ENCODE results near the gene FARSA. TPM values are rescaled to one million over a fixed set of nuclear protein-coding genes. Genes with fewer than 3 reads are reported as not detected.
A peak's percentile ranks its signal among the peaks of the same experiment; 100 is the strongest.

Gene FARSA
- 35.0 TPM for polyA plus RNA-seq (2013, experiment 1 of 2)
- polyA plus RNA-seq (2013, experiment 2 of 2) = 35.6 TPM

DNA sequence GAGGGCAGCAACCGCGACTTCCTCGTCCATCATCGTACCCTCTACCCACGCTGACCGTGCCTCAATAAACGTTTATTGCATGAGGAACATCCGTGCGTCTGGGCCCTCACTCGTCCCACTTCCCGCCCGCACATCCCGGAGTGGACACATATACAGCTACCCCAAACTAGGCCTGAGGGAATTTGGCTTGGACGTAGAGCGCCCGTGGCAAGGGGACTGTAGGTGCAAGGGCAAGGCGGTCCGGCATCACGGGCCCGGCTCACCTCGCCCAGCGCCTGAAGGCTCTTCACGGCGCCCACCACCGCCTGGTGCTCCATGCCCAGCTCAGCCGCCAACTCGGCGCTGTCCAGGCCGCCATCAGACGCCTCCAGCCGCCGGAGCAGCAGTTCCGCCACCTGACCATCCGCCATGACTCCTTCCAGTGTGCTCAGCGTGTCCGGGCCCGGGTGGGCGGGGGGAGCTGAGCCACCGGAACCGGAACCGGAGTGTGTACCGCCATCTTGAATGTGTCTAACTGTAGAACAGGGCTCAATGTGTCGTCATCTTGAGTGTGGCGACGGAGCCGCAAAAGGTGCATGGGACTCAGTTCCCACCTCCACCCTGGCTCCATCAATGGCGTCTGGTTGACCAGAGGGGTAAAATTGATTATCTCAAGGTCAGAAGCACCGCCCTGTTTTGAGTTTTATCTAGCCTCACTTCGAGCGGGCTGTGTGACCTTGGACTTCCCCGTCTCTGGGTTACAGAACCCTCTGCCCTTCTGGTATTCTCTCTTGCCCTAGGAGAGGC is at the start of gene FARSA:
Gene FARSA (minus strand): TSS at position 425 of the 786 bp plus-strand sequence. CDS start 15 bp downstream, at position 410.
- no peak within 1 kb of the TSS for H3K27ac ChIP-seq (replicated peaks; ENCODE audit: low read length)
- peak within 1 kb of the TSS; percentile 88 for H2AFZ ChIP-seq (ENCODE audit: low read length)
- H3K9ac ChIP-seq (ENCODE audit: low read depth, low read length, poor library complexity) = peak within 1 kb of the TSS; percentile 99
- H3K4me2 ChIP-seq (ENCODE audit: insufficient read depth, low read length, poor library complexity, severe bottlenecking) = peak within 1 kb of the TSS; percentile 79
- H2BK5ac ChIP-seq (ENCODE audit: low read length) = no peak within 1 kb of the TSS
- peaks cover 12% of the 10 kb centered on the region for H3K79me1 ChIP-seq (ENCODE audit: low read depth, low read length)
- H3K36me3 ChIP-seq (replicated peaks in 1 of 2; ENCODE audit: control insufficient read depth in 2 of 2, insufficient read depth in 2 of 2, low read length in 2 of 2) = peaks cover 20 to 29% of the 10 kb centered on the region in 2 donors
- no peak within 1 kb of the TSS for H4K91ac ChIP-seq (ENCODE audit: low read depth, low read length, poor library complexity)
- H2BK12ac ChIP-seq (ENCODE audit: low read length) = no peak within 1 kb of the TSS
- peak within 1 kb of the TSS; percentile 58 for H4K8ac ChIP-seq (ENCODE audit: low read depth, low read length)
- H3K18ac ChIP-seq (ENCODE audit: low read length) = peak within 1 kb of the TSS; percentile 92
- peak within 1 kb of the TSS; percentile 88 to 90 for H3K4me3 ChIP-seq (ENCODE audit: low read length in 2 of 2)
- H3K27me3 ChIP-seq (ENCODE audit: control insufficient read depth in 3 of 3, insufficient read depth in 3 of 3, low read depth in 1 of 3, low read length in 3 of 3) = no peaks in the 10 kb centered on the region
- no peak within 1 kb of the TSS for H2BK120ac ChIP-seq (ENCODE audit: low read depth, low read length)
- peaks cover 14 to 21% of the 10 kb centered on the region in 2 donors for H3K4me1 ChIP-seq (ENCODE audit: control insufficient read depth in 2 of 2, insufficient read depth in 1 of 2, low read depth in 1 of 2, low read length in 2 of 2)
- peak within 1 kb of the TSS; percentile 88 for H2BK15ac ChIP-seq (ENCODE audit: low read length)
- no peak within 1 kb of the TSS for H3K23ac ChIP-seq (ENCODE audit: low read depth, low read length, poor library complexity)
- H3K9me3 ChIP-seq (replicated peaks in 1 of 2; ENCODE audit: control insufficient read depth in 2 of 2, insufficient read depth in 1 of 2, low read depth in 1 of 2, low read length in 2 of 2) = no peaks in the 10 kb centered on the region
- peak within 1 kb of the TSS; percentile 28 for H3K4ac ChIP-seq (ENCODE audit: low read length)
- no peak within 1 kb of the TSS for H2AK5ac ChIP-seq (ENCODE audit: low read depth, low read length)
- no CpG with 5 or more reads among the region's 51 CpGs for WGBS, 2 donors (ENCODE audit: extremely low coverage in 2 of 2, insufficient read length in 2 of 2, insufficient replicate concordance in 1 of 2)
- peak; percentile 80 for DNase-seq (ENCODE audit: low spot score)
- H3K14ac ChIP-seq (ENCODE audit: low read length) = no peak within 1 kb of the TSS

GRCh38 chr19:12983091-12983490 is 49.6 kb upstream of the FARSA start:
- Histone ChIP-seq H3K9me3 (replicated peaks in 1 of 2; ENCODE audit: control insufficient read depth in 2 of 2, insufficient read depth in 1 of 2, low read depth in 1 of 2, low read length in 2 of 2) (peaks cover 0 to 7% of the 10 kb centered on the region in 2 donors), H2AK5ac (ENCODE audit: low read depth, low read length) (peak overlapping the region; percentile 88), H3K27me3 (ENCODE audit: control insufficient read depth in 3 of 3, insufficient read depth in 3 of 3, low read depth in 1 of 3, low read length in 3 of 3) (peaks cover 0 to 63% (median 43%) of the 10 kb centered on the region in 3 experiments), H2BK120ac (ENCODE audit: low read depth, low read length) (no peak overlapping the region), H3K9ac (ENCODE audit: low read depth, low read length, poor library complexity) (no peak overlapping the region), H4K91ac (ENCODE audit: low read depth, low read length, poor library complexity) (no peak overlapping the region), H3K36me3 (replicated peaks in 1 of 2; ENCODE audit: control insufficient read depth in 2 of 2, insufficient read depth in 2 of 2, low read length in 2 of 2) (no peaks in the 10 kb centered on the region), H3K14ac (ENCODE audit: low read length) (no peak overlapping the region), H3K23ac (ENCODE audit: low read depth, low read length, poor library complexity) (no peak overlapping the region), H3K18ac (ENCODE audit: low read length) (peak overlapping the region; percentile 38), H4K8ac (ENCODE audit: low read depth, low read length) (no peak overlapping the region), H2AFZ (ENCODE audit: low read length) (peak overlapping the region; percentile 63), H2BK5ac (ENCODE audit: low read length) (no peak overlapping the region), H3K4me1 (ENCODE audit: control insufficient read depth in 2 of 2, insufficient read depth in 1 of 2, low read depth in 1 of 2, low read length in 2 of 2) (peaks cover 3 to 15% of the 10 kb centered on the region in 2 donors), H3K79me1 (ENCODE audit: low read depth, low read length) (no peaks in the 10 kb centered on the region), H2BK12ac (ENCODE audit: low read length) (no peak overlapping the region), H3K4ac (ENCODE audit: low read length) (no peak overlapping the region), H3K4me2 (ENCODE audit: insufficient read depth, low read length, poor library complexity, severe bottlenecking) (peak overlapping the region; percentile 45), H2BK15ac (ENCODE audit: low read length) (no peak overlapping the region), H3K4me3 (ENCODE audit: low read length in 2 of 2) (no peak overlapping the region), H3K27ac (replicated peaks; ENCODE audit: low read length) (no peak overlapping the region)
- WGBS, 2 donors (ENCODE audit: extremely low coverage in 2 of 2, insufficient read length in 2 of 2, insufficient replicate concordance in 1 of 2) = no CpG with 5 or more reads among the region's 10 CpGs
- DNase-seq (ENCODE audit: low spot score) = no peak

GRCh38 chr19:12982648-12983047 is 49.1 kb upstream of the FARSA start:
- no peak overlapping the region for H2AFZ ChIP-seq (ENCODE audit: low read length)
- no peak overlapping the region for H3K23ac ChIP-seq (ENCODE audit: low read depth, low read length, poor library complexity)
- H3K27ac ChIP-seq (replicated peaks; ENCODE audit: low read length) = no peak overlapping the region
- no peak overlapping the region for H2BK120ac ChIP-seq (ENCODE audit: low read depth, low read length)
- DNase-seq (ENCODE audit: low spot score) = no peak
- H3K4me1 ChIP-seq (ENCODE audit: control insufficient read depth in 2 of 2, insufficient read depth in 1 of 2, low read depth in 1 of 2, low read length in 2 of 2) = peaks cover 3 to 15% of the 10 kb centered on the region in 2 donors
- no peak overlapping the region for H2BK15ac ChIP-seq (ENCODE audit: low read length)
- H3K79me1 ChIP-seq (ENCODE audit: low read depth, low read length) = no peaks in the 10 kb centered on the region
- no peak overlapping the region for H3K14ac ChIP-seq (ENCODE audit: low read length)
- no peak overlapping the region for H3K18ac ChIP-seq (ENCODE audit: low read length)
- H3K4me2 ChIP-seq (ENCODE audit: insufficient read depth, low read length, poor library complexity, severe bottlenecking) = no peak overlapping the region
- no peak overlapping the region for H2BK12ac ChIP-seq (ENCODE audit: low read length)
- no peaks in the 10 kb centered on the region for H3K36me3 ChIP-seq (replicated peaks in 1 of 2; ENCODE audit: control insufficient read depth in 2 of 2, insufficient read depth in 2 of 2, low read length in 2 of 2)
- H3K27me3 ChIP-seq (ENCODE audit: control insufficient read depth in 3 of 3, insufficient read depth in 3 of 3, low read depth in 1 of 3, low read length in 3 of 3) = peaks cover 0 to 58% (median 41%) of the 10 kb centered on the region in 3 experiments
- WGBS, 2 donors (ENCODE audit: extremely low coverage in 2 of 2, insufficient read length in 2 of 2, insufficient replicate concordance in 1 of 2) = no CpG with 5 or more reads among the region's 6 CpGs
- no peak overlapping the region for H4K91ac ChIP-seq (ENCODE audit: low read depth, low read length, poor library complexity)
- H2AK5ac ChIP-seq (ENCODE audit: low read depth, low read length) = peak overlapping the region; percentile 88
- H3K9ac ChIP-seq (ENCODE audit: low read depth, low read length, poor library complexity) = no peak overlapping the region
- no peak overlapping the region for H3K4ac ChIP-seq (ENCODE audit: low read length)
- no peak overlapping the region for H3K4me3 ChIP-seq (ENCODE audit: low read length in 2 of 2)
- H4K8ac ChIP-seq (ENCODE audit: low read depth, low read length) = no peak overlapping the region
- H3K9me3 ChIP-seq (replicated peaks in 1 of 2; ENCODE audit: control insufficient read depth in 2 of 2, insufficient read depth in 1 of 2, low read depth in 1 of 2, low read length in 2 of 2) = peaks cover 0 to 7% of the 10 kb centered on the region in 2 donors
- no peak overlapping the region for H2BK5ac ChIP-seq (ENCODE audit: low read length)

DNA sequence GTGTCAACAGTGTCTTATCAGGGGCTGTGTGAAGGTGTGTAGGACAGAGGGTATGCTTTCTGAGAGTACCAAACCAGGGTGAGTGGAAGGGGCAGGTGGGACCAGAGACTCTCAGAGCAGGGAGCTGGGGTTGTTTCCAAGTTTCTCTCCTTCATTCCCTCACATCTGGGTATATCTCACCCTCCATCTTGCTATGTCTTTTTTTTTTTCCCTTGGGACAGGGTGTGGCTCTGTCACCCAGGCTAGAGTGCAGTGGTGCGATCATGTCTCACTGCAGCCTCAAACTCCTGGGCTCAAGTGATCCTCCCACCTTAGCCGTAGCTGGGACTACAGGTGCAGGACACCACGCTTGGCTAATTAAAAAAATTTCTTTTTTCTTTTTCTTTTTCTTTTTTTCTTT is 46.5 kb upstream of the FARSA start:
- peaks cover 0 to 45% (median 21%) of the 10 kb centered on the region in 3 experiments for H3K27me3 ChIP-seq (ENCODE audit: control insufficient read depth in 3 of 3, insufficient read depth in 3 of 3, low read depth in 1 of 3, low read length in 3 of 3)
- H3K4me2 ChIP-seq (ENCODE audit: insufficient read depth, low read length, poor library complexity, severe bottlenecking) = no peak overlapping the region
- H2AK5ac ChIP-seq (ENCODE audit: low read depth, low read length) = no peak overlapping the region
- H4K8ac ChIP-seq (ENCODE audit: low read depth, low read length) = no peak overlapping the region
- no peak overlapping the region for H2AFZ ChIP-seq (ENCODE audit: low read length)
- DNase-seq (ENCODE audit: low spot score) = no peak
- H3K18ac ChIP-seq (ENCODE audit: low read length) = no peak overlapping the region
- H2BK120ac ChIP-seq (ENCODE audit: low read depth, low read length) = no peak overlapping the region
- no peak overlapping the region for H4K91ac ChIP-seq (ENCODE audit: low read depth, low read length, poor library complexity)
- H3K9me3 ChIP-seq (replicated peaks in 1 of 2; ENCODE audit: control insufficient read depth in 2 of 2, insufficient read depth in 1 of 2, low read depth in 1 of 2, low read length in 2 of 2) = peaks cover 0 to 5% of the 10 kb centered on the region in 2 donors
- H3K14ac ChIP-seq (ENCODE audit: low read length) = no peak overlapping the region
- H3K36me3 ChIP-seq (replicated peaks in 1 of 2; ENCODE audit: control insufficient read depth in 2 of 2, insufficient read depth in 2 of 2, low read length in 2 of 2) = no peaks in the 10 kb centered on the region
- no peak overlapping the region for H3K9ac ChIP-seq (ENCODE audit: low read depth, low read length, poor library complexity)
- H3K4me1 ChIP-seq (ENCODE audit: control insufficient read depth in 2 of 2, insufficient read depth in 1 of 2, low read depth in 1 of 2, low read length in 2 of 2) = peaks cover 3 to 6% of the 10 kb centered on the region in 2 donors
- no peak overlapping the region for H3K23ac ChIP-seq (ENCODE audit: low read depth, low read length, poor library complexity)
- no peak overlapping the region for H2BK12ac ChIP-seq (ENCODE audit: low read length)
- H2BK15ac ChIP-seq (ENCODE audit: low read length) = no peak overlapping the region
- no peaks in the 10 kb centered on the region for H3K79me1 ChIP-seq (ENCODE audit: low read depth, low read length)
- H3K4me3 ChIP-seq (ENCODE audit: low read length in 2 of 2) = no peak overlapping the region
- H3K27ac ChIP-seq (replicated peaks; ENCODE audit: low read length) = no peak overlapping the region
- H2BK5ac ChIP-seq (ENCODE audit: low read length) = no peak overlapping the region
- H3K4ac ChIP-seq (ENCODE audit: low read length) = no peak overlapping the region
- WGBS, 2 donors (ENCODE audit: extremely low coverage in 2 of 2, insufficient read length in 2 of 2, insufficient replicate concordance in 1 of 2) = no CpG with 5 or more reads among the region's 3 CpGs
